Right lung (tissue), 5 donors: ENCODE results near the gene ABHD3. TPM values are rescaled to one million over a fixed set of nuclear protein-coding genes. Genes with fewer than 3 reads are reported as not detected.
"Not testable (repeated sequence)": the region's sequence is repeated elsewhere in the genome, so short reads cannot be mapped to it uniquely, and the experiment has no call there.

Source experiments
- DNase-seq, 2 donors: peaks; one replicate each; pipeline ENCODE4 v3.0.0-alpha.2; 2013
- polyA plus RNA-seq, 5 donors: library from polyadenylated mRNA; unstranded; fragments of 120-200 nt; gene quantifications; one replicate each; pipeline versions ENCODE4 v1.2.1 to v1.2.3, GENCODE V29; 2013; ENCODE audit warnings: inconsistent platforms in 1 of 5, low replicate concordance in 1 of 5; ENCODE audit not compliant: insufficient read length in 5 of 5, insufficient read depth in 1 of 5

Gene ABHD3
- polyA plus RNA-seq, 5 donors: 22.6 to 36.2 (median 25.5) TPM

- no peak for DNase-seq
Measured at GRCh38 chr18:21652073-21652472, 52.5 kb downstream of the ABHD3 start.

DNA sequence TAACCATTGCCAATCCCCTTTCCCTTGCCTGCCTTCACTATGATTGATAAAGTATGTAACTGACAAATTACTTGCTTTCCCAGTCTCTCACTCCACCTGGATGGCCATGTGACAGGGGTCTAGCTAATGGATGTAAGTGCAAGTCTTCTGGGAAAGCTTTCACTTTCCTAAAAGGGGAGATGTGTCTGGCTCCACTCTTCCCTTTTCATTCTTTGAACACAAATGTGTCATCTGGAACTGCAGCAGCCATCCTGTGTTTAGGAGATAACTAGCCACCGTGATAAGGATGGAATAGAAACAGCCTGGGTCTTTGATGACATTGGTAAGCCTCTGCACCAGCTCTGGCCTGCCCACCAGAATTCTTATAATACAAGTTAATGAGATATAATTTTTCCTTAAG lies 54.3 kb downstream of the ABHD3 start:
- no peak for DNase-seq

GRCh38 chr18:21640375-21640774 lies 64.2 kb downstream of the ABHD3 start:
- not testable (repeated sequence) for DNase-seq

DNA sequence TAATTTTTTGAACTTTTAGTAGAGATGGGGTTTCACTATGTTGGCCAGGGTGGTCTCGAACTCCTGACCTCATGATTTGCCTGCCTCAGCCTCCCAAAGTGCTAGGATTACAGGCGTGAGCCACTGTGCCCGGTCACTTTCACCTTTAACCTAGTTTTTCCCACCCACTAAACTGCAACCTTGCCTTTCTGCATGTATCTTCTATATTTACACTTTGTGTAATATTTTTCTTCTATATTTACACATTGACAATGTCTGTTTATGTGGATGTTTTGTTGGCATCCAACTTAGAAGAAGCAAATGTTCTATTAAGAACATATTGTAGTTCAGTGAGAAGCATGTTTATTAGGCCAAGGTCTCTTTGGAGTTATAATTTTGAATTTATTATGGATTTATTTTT lies 65.8 kb downstream of the ABHD3 start:
- DNase-seq: no peak

GRCh38 chr18:21636769-21637168 lies 67.8 kb downstream of the ABHD3 start:
- DNase-seq: no peak

DNA sequence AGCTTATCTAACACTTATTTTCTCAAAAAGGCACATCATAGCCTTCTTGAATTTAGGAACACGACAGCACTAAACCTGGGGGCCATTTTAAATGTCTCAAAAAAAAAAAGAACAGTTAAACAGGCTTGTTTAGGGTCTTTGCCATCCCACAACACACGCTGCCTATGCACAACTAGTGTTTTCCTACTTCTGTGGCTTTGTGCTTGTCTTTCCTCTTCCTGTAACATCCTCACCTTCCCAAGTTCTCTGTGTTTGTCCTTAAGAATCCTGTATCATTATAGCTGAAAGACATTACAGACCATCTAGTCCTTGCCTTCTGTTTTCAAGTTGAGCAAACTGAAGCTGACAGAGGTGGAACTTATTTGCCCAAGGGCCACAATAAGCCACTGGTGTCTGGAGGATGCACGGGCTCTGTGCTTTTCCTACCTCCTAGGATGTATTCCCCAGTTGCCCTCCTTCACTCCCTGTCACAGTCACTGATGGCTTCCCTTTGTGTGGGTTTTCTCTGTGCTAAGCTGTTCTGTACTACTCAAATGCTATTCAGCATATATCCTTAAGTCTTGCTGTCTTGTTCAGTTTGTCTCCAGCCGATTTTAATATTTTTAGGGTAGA lies 69.9 kb downstream of the ABHD3 start:
- DNase-seq: no peak

- DNase-seq: no peak
Measured at GRCh38 chr18:21632393-21632792, 72.2 kb downstream of the ABHD3 start.

DNA sequence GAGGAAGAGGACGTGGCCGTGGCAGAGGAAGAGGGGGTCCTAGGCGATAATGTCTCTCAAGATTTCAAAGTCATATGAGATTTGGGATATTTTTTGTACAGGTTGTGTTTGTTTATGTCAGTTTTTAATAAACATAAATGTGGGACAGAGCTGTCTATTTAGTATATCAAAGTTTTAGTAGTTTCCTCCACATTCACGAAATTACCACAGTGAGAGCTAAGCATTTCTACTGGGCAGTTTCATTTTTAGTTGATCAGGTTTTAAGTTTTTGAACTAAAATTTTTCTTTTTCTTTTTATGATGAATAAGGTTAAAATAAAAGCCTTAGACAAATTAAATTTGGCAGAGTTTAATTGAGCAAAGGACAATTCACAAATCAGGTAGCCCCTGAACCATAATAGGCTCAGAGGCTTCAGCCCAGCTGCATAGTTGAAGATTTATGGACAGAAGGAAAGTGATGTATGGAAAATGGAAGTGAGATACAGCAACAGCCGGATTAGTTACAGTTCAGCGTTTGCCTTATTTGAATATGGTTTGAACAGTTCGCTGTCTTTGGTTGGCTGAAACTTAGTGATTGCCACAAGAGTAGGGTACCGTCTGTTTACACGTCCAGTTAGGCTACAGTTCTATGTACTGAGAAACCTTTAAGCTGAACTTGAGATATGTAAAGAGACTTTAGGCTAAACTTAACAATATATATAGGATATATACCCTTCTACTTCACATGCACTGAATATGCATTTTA lies 75.3 kb downstream of the ABHD3 start:
- no peak for DNase-seq

DNA sequence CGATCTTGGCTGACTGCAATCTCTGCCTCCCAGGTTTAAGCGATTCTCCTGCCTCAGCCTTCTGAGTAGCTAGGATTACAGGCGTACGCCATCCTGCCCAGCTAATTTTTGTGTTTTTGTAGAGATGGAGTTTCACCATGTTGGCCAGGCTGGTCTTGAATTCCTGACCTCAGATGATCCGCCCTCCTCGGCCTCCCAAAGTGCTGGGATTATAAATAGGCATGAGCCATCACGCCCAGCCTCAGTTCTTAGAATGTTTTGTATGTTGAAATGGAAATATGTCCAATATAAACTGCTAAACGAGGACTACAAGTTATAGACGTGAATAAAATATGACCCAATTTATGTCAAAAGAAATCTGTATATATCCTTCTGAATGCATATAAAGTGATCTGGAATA lies 82.9 kb downstream of the ABHD3 start:
- not testable (repeated sequence) for DNase-seq

GRCh38 chr18:21612125-21613039 lies 92.2 kb downstream of the ABHD3 start, which contains the start of gene SNRPD1:
SNRPD1 (plus strand) TSS chr18:21612314; CDS start chr18:21612430, 116 bp downstream.
- DNase-seq: peak; percentile 90 to 92

GRCh38 chr18:21611401-21612124 lies 93.0 kb downstream of the ABHD3 start:
- not testable (repeated sequence) for DNase-seq

DNA sequence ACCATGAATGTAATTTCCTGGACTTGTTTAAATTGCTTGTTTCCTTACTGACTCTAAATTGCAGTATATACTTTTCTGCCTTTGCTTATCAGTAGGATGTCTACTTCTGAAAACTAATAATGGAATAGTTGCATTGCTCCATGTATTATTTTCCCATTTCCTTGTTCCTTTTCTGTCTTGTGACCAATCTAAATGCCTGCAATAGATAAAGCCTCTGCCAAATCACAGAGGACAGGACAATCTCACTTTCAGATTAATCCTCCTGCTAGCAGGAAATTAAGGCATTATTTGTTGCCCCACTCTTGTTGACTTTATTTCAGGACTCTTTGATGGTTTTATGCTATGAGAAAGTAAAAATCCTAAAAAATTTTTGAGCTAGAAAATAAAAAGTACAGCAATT lies 99.4 kb downstream of the ABHD3 start:
- DNase-seq: no peak

GRCh38 chr18:21604671-21605070 lies 99.9 kb downstream of the ABHD3 start:
- no peak for DNase-seq

DNA sequence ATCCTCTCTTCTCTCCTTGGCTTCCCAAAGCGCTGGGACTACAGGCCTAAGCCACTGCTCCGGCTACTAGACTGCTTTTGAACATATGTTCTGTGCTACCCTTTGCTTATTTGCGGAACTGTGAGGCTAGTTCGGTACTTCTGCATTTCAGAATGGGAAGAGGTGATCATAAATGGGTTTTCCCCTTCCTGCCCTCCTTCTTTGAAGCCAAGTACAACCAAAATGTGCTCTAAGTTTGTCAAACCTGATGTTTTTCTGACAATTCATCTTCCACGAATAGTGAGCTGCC lies 102.3 kb downstream of the ABHD3 start:
- no peak for DNase-seq

Other genes with a start within 250 kb of the ABHD3 start
- 10 to 100 TPM; 17.0 to 25.9 (median 23.8) TPM for gene ESCO1, start 104.1 kb downstream of the ABHD3 start, polyA plus RNA-seq
- 100 to 1,000 TPM; 132 to 173 (median 149) TPM for gene SNRPD1, start 92.5 kb downstream of the ABHD3 start, polyA plus RNA-seq
- 10 to 100 TPM; 39.6 to 63.9 (median 59.2) TPM for gene MIB1, start 36.0 kb upstream of the ABHD3 start, polyA plus RNA-seq